ENCODE measurements around the gene RPTOR. TPM values are rescaled to one million over a fixed set of nuclear protein-coding genes. Genes with fewer than 3 reads are reported as not detected.
"Not testable (repeated sequence)": the region's sequence is repeated elsewhere in the genome, so short reads cannot be mapped to it uniquely, and the experiment has no call there.

The RPTOR gene
- total RNA-seq, 3 donors from 2014 or later (not counting 1 experiment from before 2014, with no cell fraction given), result 49.2 to 63.6 (median 55.4) TPM

- Mint-ChIP-seq H3K4me1 (peaks cover 25 to 32% of the 10 kb centered on the region in 2 donors), H3K36me3 (peaks cover 6% of the 10 kb centered on the region), H3K27me3 (ENCODE audit: low read depth in 2 of 2) (no peaks in the 10 kb centered on the region), H3K9me3 (no peaks in the 10 kb centered on the region), H3K27ac (no peak overlapping the region), H3K4me3 (peak overlapping the region; percentile 21)
- Histone ChIP-seq H3K27ac (ENCODE audit: low read length) (no peak overlapping the region), H3K36me3 (ENCODE audit: control insufficient read depth, insufficient read depth, low read length) (peaks cover 3% of the 10 kb centered on the region), H3K27me3 (ENCODE audit: control insufficient read depth, insufficient read depth, low read length) (no peaks in the 10 kb centered on the region), H3K4me3 (ENCODE audit: low read length) (no peak overlapping the region), H3K4me1 (ENCODE audit: control insufficient read depth, insufficient read depth, low read length) (peaks cover 12% of the 10 kb centered on the region), H3K9me3 (ENCODE audit: control insufficient read depth, insufficient read depth, low read length) (no peaks in the 10 kb centered on the region)
- 17% methylated on average over 3 of the region's 3 CpGs for WGBS (ENCODE audit: insufficient coverage)
- DNase-seq (no peak), ATAC-seq (peak in 1 of 3 donors; percentile 57)
- no peak for TF ChIP-seq CTCF (IDR thresholded peaks at IDR 0.05)
- intact Hi-C loops (cut with micrococcal nuclease), result no loop called here
Measured at GRCh38 chr17:80621997-80622357, 77.3 kb downstream of the RPTOR start.

DNA sequence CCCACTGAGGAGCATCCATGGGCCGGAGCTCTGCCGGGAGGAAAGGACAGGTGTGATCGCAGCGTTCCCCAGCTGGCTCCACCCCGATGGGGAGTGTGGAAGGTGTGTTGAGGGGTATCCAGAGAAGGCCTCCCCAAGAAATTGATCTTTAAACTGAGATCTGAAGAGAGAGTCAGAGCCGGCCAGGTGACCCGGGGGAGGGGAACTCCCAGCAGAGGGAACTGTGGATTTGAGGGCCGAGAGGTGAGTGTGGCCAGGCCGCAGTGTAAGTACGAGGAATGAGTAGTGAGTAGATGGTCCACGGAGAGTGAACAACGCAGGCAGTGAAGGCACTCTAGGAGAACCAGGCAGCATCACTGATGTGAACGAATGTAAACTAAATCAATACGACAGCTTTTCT lies 80.2 kb downstream of the RPTOR start:
- Mint-ChIP-seq H3K4me3 (no peak overlapping the region), H3K27ac (no peak overlapping the region), H3K27me3 (ENCODE audit: low read depth in 2 of 2) (no peaks in the 10 kb centered on the region), H3K36me3 (peaks cover 6% of the 10 kb centered on the region), H3K9me3 (no peaks in the 10 kb centered on the region), H3K4me1 (peaks cover 14 to 22% of the 10 kb centered on the region in 2 donors)
- Histone ChIP-seq H3K36me3 (ENCODE audit: control insufficient read depth, insufficient read depth, low read length) (peaks cover 3% of the 10 kb centered on the region), H3K27me3 (ENCODE audit: control insufficient read depth, insufficient read depth, low read length) (no peaks in the 10 kb centered on the region), H3K27ac (ENCODE audit: low read length) (no peak overlapping the region), H3K9me3 (ENCODE audit: control insufficient read depth, insufficient read depth, low read length) (no peaks in the 10 kb centered on the region), H3K4me1 (ENCODE audit: control insufficient read depth, insufficient read depth, low read length) (peaks cover 12% of the 10 kb centered on the region), H3K4me3 (ENCODE audit: low read length) (no peak overlapping the region)
- DNase-seq (no peak), ATAC-seq (no peak)
- no peak for TF ChIP-seq CTCF (IDR thresholded peaks at IDR 0.05)
- WGBS (ENCODE audit: insufficient coverage), result 98% methylated on average over 12 of the region's 14 CpGs
- intact Hi-C loops (cut with micrococcal nuclease), result no loop called here

GRCh38 chr17:80625627-80626026 lies 81.0 kb downstream of the RPTOR start:
- no peaks in the 10 kb centered on the region for H3K27me3 Mint-ChIP-seq (ENCODE audit: low read depth in 2 of 2)
- ATAC-seq (no peak), DNase-seq (no peak)
- H3K9me3 ChIP-seq (ENCODE audit: control insufficient read depth, insufficient read depth, low read length), result no peaks in the 10 kb centered on the region
- H3K27ac ChIP-seq (ENCODE audit: low read length), result no peak overlapping the region
- no peak overlapping the region for H3K4me3 ChIP-seq (ENCODE audit: low read length)
- no peak overlapping the region for H3K27ac Mint-ChIP-seq
- H3K4me1 ChIP-seq (ENCODE audit: control insufficient read depth, insufficient read depth, low read length), result peaks cover 12% of the 10 kb centered on the region
- no peak overlapping the region for H3K4me3 Mint-ChIP-seq
- no peaks in the 10 kb centered on the region for H3K9me3 Mint-ChIP-seq
- no peaks in the 10 kb centered on the region for H3K27me3 ChIP-seq (ENCODE audit: control insufficient read depth, insufficient read depth, low read length)
- peaks cover 14 to 20% of the 10 kb centered on the region in 2 donors for H3K4me1 Mint-ChIP-seq
- WGBS (ENCODE audit: insufficient coverage), result 98% methylated on average over 12 of the region's 14 CpGs
- H3K36me3 Mint-ChIP-seq, result peaks cover 6% of the 10 kb centered on the region
- peaks cover 3% of the 10 kb centered on the region for H3K36me3 ChIP-seq (ENCODE audit: control insufficient read depth, insufficient read depth, low read length)
- intact Hi-C loops (cut with micrococcal nuclease), result no loop called here
- no peak for TF ChIP-seq CTCF (IDR thresholded peaks at IDR 0.05)

- ATAC-seq; H3K36me3 Mint-ChIP-seq; intact Hi-C loops (cut with micrococcal nuclease); H3K36me3 ChIP-seq (ENCODE audit: control insufficient read depth, insufficient read depth, low read length); H3K4me3 ChIP-seq (ENCODE audit: low read length); H3K4me1 ChIP-seq (ENCODE audit: control insufficient read depth, insufficient read depth, low read length); DNase-seq; H3K27me3 ChIP-seq (ENCODE audit: control insufficient read depth, insufficient read depth, low read length); H3K9me3 ChIP-seq (ENCODE audit: control insufficient read depth, insufficient read depth, low read length); H3K27me3 Mint-ChIP-seq (ENCODE audit: low read depth in 2 of 2); H3K9me3 Mint-ChIP-seq; H3K27ac Mint-ChIP-seq; H3K4me1 Mint-ChIP-seq; H3K27ac ChIP-seq (ENCODE audit: low read length); H3K4me3 Mint-ChIP-seq: not testable (repeated sequence)
- WGBS (ENCODE audit: insufficient coverage), result 96% methylated on average over 7 of the region's 7 CpGs
Measured at GRCh38 chr17:80628881-80629280, 84.2 kb downstream of the RPTOR start.
